K562 (cell line): Measurements from ENCODE around the gene ZNF296. TPM values are rescaled to one million over a fixed set of nuclear protein-coding genes. Genes with fewer than 3 reads are reported as not detected.

Source experiments
- ATAC-seq: fragments of 200-7000 bp; cut with Tn5 transposase; 3 replicates; pipeline ENCODE4 v1.9.1; 2020; ENCODE audit warnings: moderate library complexity
- BruUV-seq: library from RNA; stranded (reverse); fragments of 400-500 nt; replicated peaks from 2 replicates; lab custom pipeline; 2021; lab: Mats Ljungman, UMichigan
- CTCF ChIA-PET: fragments of 300-600 bp; formaldehyde crosslinking; extraction: SDS; loops from one replicate; lab custom pipeline; 2021; ENCODE audit warnings: low intra/inter-chr PET ratio; lab: Yijun Ruan, JAX
- POLR2A ChIA-PET: fragments of 300-600, 350-650 bp; sonication (Branson Sonifier 250); formaldehyde crosslinking; extraction: SDS; loops from one replicate; lab custom pipeline; 2021; ENCODE audit warnings: antibody characterized with exemption, inconsistent platforms; lab: Yijun Ruan, JAX
- DNase-seq, 4 experiments: peaks; one replicate each; pipeline versions ENCODE4 v3.0.0 to v3.0.0-alpha.2; 2011 to 2018; ENCODE audit warnings: low spot score in 3 of 4, mixed read lengths in 3 of 4; ENCODE audit errors: extremely low read depth in 1 of 4
- FAIRE-seq: peaks from 2 replicates; lab custom pipeline; 2011; peaks lifted over from hg19 to GRCh38; lab: Jason Lieb, UNC
- H2AFZ ChIP-seq: 2 replicates; pipeline ENCODE4 v1.6.0; 2011; ENCODE audit warnings: low read depth, low read length, control low read depth, inconsistent platforms
- H3K27ac ChIP-seq: fragments of 200-600 bp; 3 replicates; pipeline ENCODE4 v1.8.0; 2011; ENCODE audit warnings: low read depth, mild to moderate bottlenecking, control low read depth, inconsistent platforms, low read length, moderate library complexity, mixed read lengths; ENCODE audit errors: extremely low read depth
- H3K27me3 ChIP-seq, 2 experiments: fragments of 300-600 bp in 1 of 2; 2 replicates in 1 of 2; 3 replicates in 1 of 2; pipeline versions ENCODE4 v1.6.0 to v1.8.0; 2011; ENCODE audit warnings: inconsistent platforms in 2 of 2, low read length in 2 of 2, mild to moderate bottlenecking in 1 of 2, mixed read lengths in 1 of 2, moderate library complexity in 1 of 2; ENCODE audit not compliant: control insufficient read depth in 2 of 2, insufficient read depth in 2 of 2
- H3K36me3 ChIP-seq: fragments of 300-600 bp; 3 replicates; pipeline ENCODE4 v1.8.0; 2011; ENCODE audit warnings: mild to moderate bottlenecking, low read length, inconsistent platforms; ENCODE audit not compliant: control insufficient read depth, insufficient read depth
- H3K4me1 ChIP-seq, 2 experiments: fragments of 200-600 bp in 1 of 2; replicated peaks in 1 of 2; 2 replicates in 1 of 2; 3 replicates in 1 of 2; pipeline versions ENCODE4 v1.5.1 to v1.8.0; 2011; ENCODE audit warnings: inconsistent platforms in 2 of 2, low read length in 2 of 2, mild to moderate bottlenecking in 1 of 2, mixed read lengths in 1 of 2, moderate library complexity in 1 of 2; ENCODE audit not compliant: control insufficient read depth in 2 of 2, insufficient read depth in 2 of 2
- H3K4me2 ChIP-seq: 2 replicates; pipeline ENCODE4 v1.6.1; 2011; ENCODE audit warnings: low read length, control low read depth, inconsistent platforms, mixed read lengths; ENCODE audit not compliant: insufficient read depth
- H3K4me3 ChIP-seq: fragments of 200-600 bp; sonication (generic), shearing (Covaris generic); 2 replicates; pipeline ENCODE4 v1.5.1; 2016; ENCODE audit warnings: control low read depth, inconsistent platforms
- H3K79me2 ChIP-seq: fragments of 200-600 bp; 3 replicates; pipeline ENCODE4 v1.8.0; 2011; ENCODE audit warnings: low read length, inconsistent platforms; ENCODE audit not compliant: control insufficient read depth, insufficient read depth
- H3K9ac ChIP-seq, 2 experiments: 2 replicates each; pipeline versions ENCODE4 v1.6.0 to v1.6.1; 2011; ENCODE audit warnings: low read depth in 2 of 2, low read length in 2 of 2, control low read depth in 1 of 2, inconsistent platforms in 1 of 2, mild to moderate bottlenecking in 1 of 2, mixed read lengths in 1 of 2; ENCODE audit not compliant: insufficient read depth in 1 of 2
- H3K9me1 ChIP-seq: one replicate; pipeline ENCODE4 v1.6.0; 2011; ENCODE audit warnings: inconsistent platforms, mild to moderate bottlenecking, low read length, moderate library complexity; ENCODE audit not compliant: control insufficient read depth, insufficient read depth
- H3K9me3 ChIP-seq: replicated peaks from 2 replicates; pipeline ENCODE4 v1.5.1; 2011; ENCODE audit warnings: low read depth, low read length, inconsistent platforms; ENCODE audit not compliant: control insufficient read depth, insufficient read depth
- H4K20me1 ChIP-seq: replicated peaks from 2 replicates; pipeline ENCODE4 v1.6.1; 2011; ENCODE audit warnings: low read length, inconsistent platforms, mixed read lengths; ENCODE audit not compliant: control insufficient read depth, insufficient read depth
- ARID2 ChIP-seq: fragments of 450-650 bp; IDR thresholded peaks from 2 replicates; pipeline ENCODE4 v1.6.1; 2017; ENCODE audit warnings: antibody characterized with exemption, mild to moderate bottlenecking
- GATAD2A ChIP-seq: fragments of 450-650 bp; IDR thresholded peaks from 2 replicates; pipeline ENCODE4 v1.6.1; 2017
- HCFC1 ChIP-seq: IDR thresholded peaks from 2 replicates; pipeline ENCODE4 v1.6.1; 2012; ENCODE audit warnings: low read depth, low read length, improper control_type of control experiment
- MEIS2 ChIP-seq: fragments of 450-650 bp; IDR thresholded peaks from 2 replicates; pipeline ENCODE4 v1.6.1; 2014; ENCODE audit warnings: mild to moderate bottlenecking; ENCODE audit not compliant: partially characterized antibody
- MGA ChIP-seq: fragments of 450-650 bp; IDR thresholded peaks from 2 replicates; pipeline ENCODE4 v1.6.1; 2016; ENCODE audit warnings: mild to moderate bottlenecking, moderate library complexity
- PCBP2 ChIP-seq: fragments of 200-400 bp; formaldehyde crosslinking; IDR thresholded peaks from 2 replicates; pipeline ENCODE4 v1.6.1; 2018; ENCODE audit warnings: low read length, low read depth, mild to moderate bottlenecking, moderate library complexity; ENCODE audit not compliant: poor library complexity, severe bottlenecking
- PHB ChIP-seq: fragments of 250-450 bp; sonication (Bioruptor Pico); IDR thresholded peaks from 2 replicates; pipeline ENCODE4 v1.5.0; 2021
- PHF20 ChIP-seq: fragments of 450-650 bp; IDR thresholded peaks from 2 replicates; pipeline ENCODE4 v1.6.1; 2018; ENCODE audit not compliant: partially characterized antibody
- PKNOX1 ChIP-seq: fragments of 450-650 bp; IDR thresholded peaks from 2 replicates; pipeline ENCODE4 v1.6.1; 2016
- RBM25 ChIP-seq: fragments of 200-400 bp; formaldehyde crosslinking; IDR thresholded peaks from 2 replicates; pipeline ENCODE4 v1.6.1; 2018; ENCODE audit warnings: low read length, low read depth, moderate library complexity; ENCODE audit not compliant: severe bottlenecking
- SMARCE1 ChIP-seq: fragments of 450-650 bp; IDR thresholded peaks from 2 replicates; pipeline ENCODE4 v1.7.1; 2016; ENCODE audit warnings: mild to moderate bottlenecking
- ZFP30 ChIP-seq: fragments of 250-450 bp; sonication (Bioruptor Pico); IDR thresholded peaks from 2 replicates; pipeline ENCODE4 v1.8.0; 2022; ENCODE audit warnings: moderate library complexity, mild to moderate bottlenecking, inconsistent platforms, borderline replicate concordance
- WGBS: fragments of 100-300 bp; shearing (Covaris generic); methylation state at CpG from one replicate; pipeline ENCODE4 v1.1.6; 2016; ENCODE audit warnings: low coverage, mixed read lengths; ENCODE audit not compliant: insufficient coverage; ENCODE audit errors: missing lambda C conversion rate; 5-methylcytosine and 5-hydroxymethylcytosine counted together
- in situ Hi-C: fragments of 300-500 bp; cut with MboI; formaldehyde crosslinking; loops from 4 replicates; pipeline ENCODE4 v1.15.0; 2018; ENCODE audit warnings: inconsistent platforms, mixed read lengths
- intact Hi-C: fragments of 100-400 bp; cut with micrococcal nuclease; formaldehyde crosslinking; loops from 2 replicates; pipeline ENCODE4 v1.14.2; 2022
- polyA plus RNA-seq, 8 experiments: library from polyadenylated mRNA; depleted of rRNA in 4 of 8; stranded (reverse) in 5 of 8; unstranded in 3 of 8; fragments of >200 nt; fragmentation: Nextera tagmentation in 2 of 8; fragmentation: Illumina TruSeq in 1 of 8; extraction: Ambion mirVana in 2 of 8; extraction: Trizol in 1 of 8; gene quantifications; 2 replicates each; pipeline versions ENCODE4 v1.2.1 to v1.2.3, GENCODE V29; 2011 to 2014; ENCODE audit warnings: inconsistent platforms in 1 of 8, missing spikeins in 1 of 8
- total RNA-seq, 7 experiments: library from RNA; depleted of rRNA in 6 of 7; stranded (reverse); fragments of >200 nt in 6 of 7; fragmentation: Illumina TruSeq in 2 of 7; extraction: Trizol in 2 of 7; gene quantifications; 2 replicates each; pipeline versions ENCODE4 v1.2.1 to v1.2.3, GENCODE V29; 2011 to 2021; ENCODE audit warnings: low replicate concordance in 1 of 7

The ZNF296 gene
- total and polyA plus RNA-seq, 9 of the 15 experiments (the other 6 are each of a cell fraction or from before 2014, with no cell fraction given), result 0.03 to 8.8 (median 0.47) TPM; not detected in 1

GRCh38 chr19:45094137-45094536 lies 17.9 kb upstream of the ZNF296 start:
- Histone ChIP-seq H3K36me3 (peaks cover 71% of the 10 kb centered on the region; the same call in 2 of the 3 replicates), H3K9ac (peak overlapping the region; percentile 98 to 99), H4K20me1 (peaks cover 36% of the 10 kb centered on the region), H3K4me2 (peak overlapping the region; percentile 89), H3K4me1 (peaks cover 44 to 75% of the 10 kb centered on the region in 2 experiments), H3K9me3 (no peaks in the 10 kb centered on the region), H3K27ac (peak overlapping the region; percentile 100; the same call in 2 of the 3 replicates), H3K27me3 (no peaks in the 10 kb centered on the region), H3K9me1 (peaks cover 12% of the 10 kb centered on the region), H3K4me3 (peak overlapping the region; percentile 99), H2AFZ (no peak overlapping the region), H3K79me2 (peaks cover 67% of the 10 kb centered on the region)
- in situ Hi-C loops (no loop called here), intact Hi-C loops (no loop called here)
- ChIA-PET POLR2A (interaction anchor here (0.8 to 1.2 kb wide), 2 partner anchors 10 to 11 kb away, joined by 3 read pairs; no protein-coding TSS in a partner anchor), CTCF (no interaction called here)
- 22% methylated on average over 9 of the region's 9 CpGs for WGBS
- ATAC-seq (no peak), FAIRE-seq (peak; percentile 58), DNase-seq (no peak)
- BruUV-seq, result no TSS peak
- no peak for TF ChIP-seq PCBP2
- peak; percentile 29 for TF ChIP-seq MEIS2
- no peak for TF ChIP-seq SMARCE1
- no peak for TF ChIP-seq PHF20
- peak; percentile 88 for TF ChIP-seq PKNOX1
- TF ChIP-seq ARID2, result no peak
- no peak for TF ChIP-seq ZFP30 (CRISPR knock-in tag)
- no peak for TF ChIP-seq GATAD2A
- TF ChIP-seq RBM25, result peak; percentile 39
- TF ChIP-seq PHB (CRISPR knock-in tag), result no peak
- no peak for TF ChIP-seq HCFC1
- no peak for TF ChIP-seq MGA
